Rectal smooth muscle tissue (tissue), 1 donor: ENCODE results near the gene ZNF160.

Experiments used
- H3K27ac ChIP-seq: one replicate; pipeline ENCODE4 v1.7.0; 2013; ENCODE audit warnings: low read depth, low read length, inconsistent platforms
- H3K27me3 ChIP-seq: one replicate; pipeline ENCODE4 v1.7.0; 2013; ENCODE audit warnings: low read length; ENCODE audit not compliant: control insufficient read depth, insufficient read depth
- H3K36me3 ChIP-seq: one replicate; pipeline ENCODE4 v1.7.0; 2013; ENCODE audit warnings: low read length; ENCODE audit not compliant: control insufficient read depth, insufficient read depth
- H3K4me1 ChIP-seq: one replicate; pipeline ENCODE4 v1.7.0; 2013; ENCODE audit warnings: low read length; ENCODE audit not compliant: control insufficient read depth, insufficient read depth
- H3K4me3 ChIP-seq: one replicate; pipeline ENCODE4 v1.7.0; 2013; ENCODE audit warnings: low read length
- H3K9ac ChIP-seq: one replicate; pipeline ENCODE4 v1.7.0; 2013; ENCODE audit warnings: low read length

The ZNF160 gene

GRCh38 chr19:53085496-53085895, 17.7 kb downstream of the ZNF160 start:
- Histone ChIP-seq H3K27me3 (no peaks in the 10 kb centered on the region), H3K36me3 (peaks cover 19% of the 10 kb centered on the region), H3K4me1 (no peaks in the 10 kb centered on the region), H3K27ac (no peak overlapping the region), H3K9ac (no peak overlapping the region), H3K4me3 (no peak overlapping the region)

GRCh38 chr19:53082929-53083328, 20.3 kb downstream of the ZNF160 start:
- Histone ChIP-seq H3K4me3 (no peak overlapping the region), H3K36me3 (peaks cover 18% of the 10 kb centered on the region), H3K27me3 (no peaks in the 10 kb centered on the region), H3K27ac (no peak overlapping the region), H3K4me1 (no peaks in the 10 kb centered on the region), H3K9ac (no peak overlapping the region)

GRCh38 chr19:53079313-53079924, 23.8 kb downstream of the ZNF160 start:
- Histone ChIP-seq H3K9ac (no peak overlapping the region), H3K27me3 (no peaks in the 10 kb centered on the region), H3K36me3 (peaks cover 21% of the 10 kb centered on the region), H3K27ac (no peak overlapping the region), H3K4me3 (no peak overlapping the region), H3K4me1 (no peaks in the 10 kb centered on the region)

- no peaks in the 10 kb centered on the region for H3K27me3 ChIP-seq
- no peak overlapping the region for H3K9ac ChIP-seq
- no peak overlapping the region for H3K4me3 ChIP-seq
- H3K4me1 ChIP-seq = no peaks in the 10 kb centered on the region
- H3K27ac ChIP-seq = no peak overlapping the region
- peaks cover 26% of the 10 kb centered on the region for H3K36me3 ChIP-seq
Measured at GRCh38 chr19:53078668-53079067, 24.6 kb downstream of the ZNF160 start.

GRCh38 chr19:53076984-53077383, 26.2 kb downstream of the ZNF160 start:
- Histone ChIP-seq H3K9ac (no peak overlapping the region), H3K36me3 (peaks cover 30% of the 10 kb centered on the region), H3K4me1 (no peaks in the 10 kb centered on the region), H3K27ac (no peak overlapping the region), H3K4me3 (no peak overlapping the region), H3K27me3 (no peaks in the 10 kb centered on the region)

- peaks cover 28% of the 10 kb centered on the region for H3K36me3 ChIP-seq
- H3K27ac ChIP-seq = no peak overlapping the region
- H3K4me1 ChIP-seq = no peaks in the 10 kb centered on the region
- no peak overlapping the region for H3K9ac ChIP-seq
- no peak overlapping the region for H3K4me3 ChIP-seq
- H3K27me3 ChIP-seq = no peaks in the 10 kb centered on the region
Measured at GRCh38 chr19:53068834-53069233, 34.4 kb downstream of the ZNF160 start.

- H3K4me1 ChIP-seq = no peaks in the 10 kb centered on the region
- H3K4me3 ChIP-seq = no peak overlapping the region
- peaks cover 24% of the 10 kb centered on the region for H3K36me3 ChIP-seq
- no peaks in the 10 kb centered on the region for H3K27me3 ChIP-seq
- no peak overlapping the region for H3K27ac ChIP-seq
- H3K9ac ChIP-seq = no peak overlapping the region
Measured at GRCh38 chr19:53068199-53068598, 35.0 kb downstream of the ZNF160 start.

- H3K27ac ChIP-seq = no peak overlapping the region
- peak overlapping the region; percentile 41 for H3K4me3 ChIP-seq
- no peaks in the 10 kb centered on the region for H3K27me3 ChIP-seq
- no peaks in the 10 kb centered on the region for H3K4me1 ChIP-seq
- H3K36me3 ChIP-seq = no peaks in the 10 kb centered on the region
- no peak overlapping the region for H3K9ac ChIP-seq
Measured at GRCh38 chr19:53057904-53058580, 45.2 kb downstream of the ZNF160 start.

GRCh38 chr19:53055117-53055516, 48.1 kb downstream of the ZNF160 start:
- H3K9ac ChIP-seq = no peak overlapping the region
- no peak overlapping the region for H3K27ac ChIP-seq
- H3K4me3 ChIP-seq = no peak overlapping the region
- no peaks in the 10 kb centered on the region for H3K4me1 ChIP-seq
- no peaks in the 10 kb centered on the region for H3K36me3 ChIP-seq
- no peaks in the 10 kb centered on the region for H3K27me3 ChIP-seq

- Histone ChIP-seq H3K27me3 (no peaks in the 10 kb centered on the region), H3K27ac (no peak overlapping the region), H3K4me3 (no peak overlapping the region), H3K36me3 (no peaks in the 10 kb centered on the region), H3K4me1 (no peaks in the 10 kb centered on the region), H3K9ac (no peak overlapping the region)
Measured at GRCh38 chr19:53047379-53047778, 55.8 kb downstream of the ZNF160 start.

GRCh38 chr19:53045536-53045935, 57.7 kb downstream of the ZNF160 start:
- Histone ChIP-seq H3K36me3 (no peaks in the 10 kb centered on the region), H3K4me1 (no peaks in the 10 kb centered on the region), H3K27ac (no peak overlapping the region), H3K9ac (no peak overlapping the region), H3K4me3 (no peak overlapping the region), H3K27me3 (no peaks in the 10 kb centered on the region)

- Histone ChIP-seq H3K36me3 (no peaks in the 10 kb centered on the region), H3K9ac (no peak overlapping the region), H3K27ac (no peak overlapping the region), H3K4me1 (no peaks in the 10 kb centered on the region), H3K4me3 (no peak overlapping the region), H3K27me3 (no peaks in the 10 kb centered on the region)
Measured at GRCh38 chr19:53041366-53041765, 61.9 kb downstream of the ZNF160 start.
